ENCODE data around the gene IYD.

The IYD gene

GRCh38 chr6:150452428-150453243, 83.8 kb downstream of the IYD start:
- H3K27ac ChIP-seq: no peak overlapping the region
- TF ChIP-seq, protein P1, sequence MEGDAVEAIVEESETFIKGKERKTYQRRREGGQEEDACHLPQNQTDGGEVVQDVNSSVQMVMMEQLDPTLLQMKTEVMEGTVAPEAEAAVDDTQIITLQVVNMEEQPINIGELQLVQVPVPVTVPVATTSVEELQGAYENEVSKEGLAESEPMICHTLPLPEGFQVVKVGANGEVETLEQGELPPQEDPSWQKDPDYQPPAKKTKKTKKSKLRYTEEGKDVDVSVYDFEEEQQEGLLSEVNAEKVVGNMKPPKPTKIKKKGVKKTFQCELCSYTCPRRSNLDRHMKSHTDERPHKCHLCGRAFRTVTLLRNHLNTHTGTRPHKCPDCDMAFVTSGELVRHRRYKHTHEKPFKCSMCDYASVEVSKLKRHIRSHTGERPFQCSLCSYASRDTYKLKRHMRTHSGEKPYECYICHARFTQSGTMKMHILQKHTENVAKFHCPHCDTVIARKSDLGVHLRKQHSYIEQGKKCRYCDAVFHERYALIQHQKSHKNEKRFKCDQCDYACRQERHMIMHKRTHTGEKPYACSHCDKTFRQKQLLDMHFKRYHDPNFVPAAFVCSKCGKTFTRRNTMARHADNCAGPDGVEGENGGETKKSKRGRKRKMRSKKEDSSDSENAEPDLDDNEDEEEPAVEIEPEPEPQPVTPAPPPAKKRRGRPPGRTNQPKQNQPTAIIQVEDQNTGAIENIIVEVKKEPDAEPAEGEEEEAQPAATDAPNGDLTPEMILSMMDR (IDR thresholded peaks at IDR 0.05): no peak
- no peak for TF ChIP-seq ZFX (IDR thresholded peaks at IDR 0.05; ENCODE audit: borderline replicate concordance)

- TF ChIP-seq ZFX (IDR thresholded peaks at IDR 0.05; ENCODE audit: borderline replicate concordance): no peak
- TF ChIP-seq, protein P1 (IDR thresholded peaks at IDR 0.05): no peak
- H3K27ac ChIP-seq: no peak overlapping the region
These were observed 84.5 kb downstream of the IYD start for GRCh38 chr6:150453357-150453756.
